ENCODE measurements around the gene ERBB4.

GRCh38 chr2:212360068-212360460 is 178.5 kb downstream of the ERBB4 start:
- TF ChIP-seq CTCF (IDR thresholded peaks at IDR 0.05) (no peak), POLR2A (IDR thresholded peaks at IDR 0.05) (no peak)
